Dermis blood vessel endothelial cell (primary cell): ENCODE results near the gene TRAPPC4. TPM values are rescaled to one million over a fixed set of nuclear protein-coding genes. Genes with fewer than 3 reads are reported as not detected.
A peak's percentile ranks its signal among the peaks of the same experiment; 100 is the strongest.
"Not testable (repeated sequence)": the region's sequence is repeated elsewhere in the genome, so short reads cannot be mapped to it uniquely, and the experiment has no call there.

Source experiments
- DNase-seq: peaks from one replicate; pipeline ENCODE4 v3.0.0; 2010
- total RNA-seq: library from RNA; depleted of rRNA; stranded (reverse); fragments of >200 nt; gene quantifications from 2 replicates; pipeline ENCODE4 v1.2.3, GENCODE V29; 2014

TRAPPC4 gene
- total RNA-seq, 1 donor from 2014 or later = 116 TPM

- DNase-seq = no peak
These were observed 16.2 kb downstream of the TRAPPC4 start for GRCh38 chr11:119034813-119035212.

- DNase-seq = no peak
These were observed 20.3 kb downstream of the TRAPPC4 start for GRCh38 chr11:119038884-119039283.

GRCh38 chr11:119039471-119039870 is 20.9 kb downstream of the TRAPPC4 start:
- DNase-seq = not testable (repeated sequence)

- DNase-seq = no peak
These were observed 23.4 kb downstream of the TRAPPC4 start for GRCh38 chr11:119041821-119042514.

GRCh38 chr11:119042927-119043326 is 24.4 kb downstream of the TRAPPC4 start:
- no peak for DNase-seq

GRCh38 chr11:119044708-119045107 is 26.1 kb downstream of the TRAPPC4 start:
- no peak for DNase-seq

- no peak for DNase-seq
These were observed 27.9 kb downstream of the TRAPPC4 start for GRCh38 chr11:119046489-119046888.

GRCh38 chr11:119047205-119047604 is 28.6 kb downstream of the TRAPPC4 start:
- DNase-seq = no peak

GRCh38 chr11:119048644-119049043 is 30.1 kb downstream of the TRAPPC4 start:
- DNase-seq = no peak

GRCh38 chr11:119049081-119049480 is 30.5 kb downstream of the TRAPPC4 start:
- no peak for DNase-seq

- no peak for DNase-seq
These were observed 33.0 kb downstream of the TRAPPC4 start for GRCh38 chr11:119051440-119052162.

- no peak for DNase-seq
These were observed 33.7 kb downstream of the TRAPPC4 start for GRCh38 chr11:119052163-119052814.

GRCh38 chr11:119054418-119054817 is 35.9 kb downstream of the TRAPPC4 start:
- DNase-seq = no peak

GRCh38 chr11:119055901-119056300 is 37.3 kb downstream of the TRAPPC4 start:
- peak; percentile 58 for DNase-seq

- peak; percentile 31 for DNase-seq
These were observed 37.9 kb downstream of the TRAPPC4 start for GRCh38 chr11:119056421-119056999.

GRCh38 chr11:119057000-119057769 is 38.6 kb downstream of the TRAPPC4 start, which contains the start of gene HYOU1:
HYOU1 (minus strand) TSS chr11:119057205; CDS start chr11:119056160, 1,045 bp downstream.
- DNase-seq = peak; percentile 98

- not testable (repeated sequence) for DNase-seq
These were observed 40.6 kb downstream of the TRAPPC4 start for GRCh38 chr11:119059128-119059527.

GRCh38 chr11:119061256-119061655 is 42.7 kb downstream of the TRAPPC4 start:
- DNase-seq = no peak

GRCh38 chr11:119062779-119063178 is 44.2 kb downstream of the TRAPPC4 start:
- peak; percentile 20 for DNase-seq

GRCh38 chr11:119065369-119065768 is 46.8 kb downstream of the TRAPPC4 start:
- peak; percentile 61 for DNase-seq

- DNase-seq = peak; percentile 97
These were observed 49.0 kb downstream of the TRAPPC4 start, which contains the start of gene VPS11 for GRCh38 chr11:119067371-119068222. VPS11 (plus strand) TSS chr11:119067818; CDS start chr11:119067824, 6 bp downstream.
